NCI-H1694 (cell line): ENCODE data around the gene RXRA.

Experiments used
- DNase-seq: peaks from one replicate; lab custom pipeline; 2025; lab: John Stamatoyannopoulos, UW

The RXRA gene

DNA sequence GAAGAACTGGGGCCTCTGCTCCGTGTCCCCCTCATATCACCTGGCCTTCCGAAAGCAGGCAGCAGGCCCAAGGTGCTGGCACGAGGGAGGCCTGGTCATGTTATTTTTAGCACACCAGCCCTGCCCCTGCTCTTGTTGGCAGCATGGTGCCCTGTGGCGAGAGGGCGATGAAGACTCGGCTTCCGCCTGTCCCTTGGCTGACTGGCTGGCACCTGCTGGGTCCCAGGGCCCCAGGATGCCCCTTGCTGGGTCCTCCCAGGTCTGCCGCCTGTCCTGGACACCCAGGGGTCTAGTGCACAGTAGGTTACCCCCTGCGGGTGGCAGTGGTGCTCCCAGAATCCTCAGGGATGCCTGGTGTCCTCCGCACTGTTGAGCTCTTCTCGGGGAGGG, 77.0 kb downstream of the RXRA start:
- DNase-seq = no peak

DNA sequence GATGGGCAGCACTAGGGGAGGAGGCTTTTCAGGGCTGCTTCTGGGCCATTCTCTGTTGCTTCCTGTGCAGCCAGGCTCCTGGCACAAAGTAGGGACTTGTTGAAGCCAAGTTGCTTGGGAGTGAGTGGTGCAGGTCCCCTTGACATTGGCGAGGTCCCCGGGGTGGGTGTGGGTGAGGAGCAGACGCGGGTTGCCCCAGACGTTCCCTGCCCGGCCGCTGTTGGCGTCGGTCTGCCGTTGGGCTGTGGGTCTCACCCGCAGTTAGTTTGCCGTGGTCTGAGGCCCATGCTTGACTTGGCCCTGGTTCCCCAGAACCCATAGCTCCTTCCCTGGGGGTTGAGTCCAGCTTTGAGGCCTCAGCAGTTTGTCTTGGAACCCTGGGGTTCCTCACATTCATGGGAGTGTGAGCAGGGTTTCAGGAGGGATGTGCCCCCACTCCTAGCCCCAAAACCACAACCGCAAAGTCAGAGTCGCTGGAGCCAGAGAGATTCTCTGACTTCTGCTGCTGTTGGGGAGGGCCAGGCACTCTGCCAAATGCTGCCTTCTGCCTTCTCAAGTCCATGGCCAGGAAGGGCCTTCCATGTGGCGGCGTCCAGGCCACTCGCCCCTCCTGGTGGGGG, 77.5 kb downstream of the RXRA start:
- DNase-seq = peak; percentile 25

DNA sequence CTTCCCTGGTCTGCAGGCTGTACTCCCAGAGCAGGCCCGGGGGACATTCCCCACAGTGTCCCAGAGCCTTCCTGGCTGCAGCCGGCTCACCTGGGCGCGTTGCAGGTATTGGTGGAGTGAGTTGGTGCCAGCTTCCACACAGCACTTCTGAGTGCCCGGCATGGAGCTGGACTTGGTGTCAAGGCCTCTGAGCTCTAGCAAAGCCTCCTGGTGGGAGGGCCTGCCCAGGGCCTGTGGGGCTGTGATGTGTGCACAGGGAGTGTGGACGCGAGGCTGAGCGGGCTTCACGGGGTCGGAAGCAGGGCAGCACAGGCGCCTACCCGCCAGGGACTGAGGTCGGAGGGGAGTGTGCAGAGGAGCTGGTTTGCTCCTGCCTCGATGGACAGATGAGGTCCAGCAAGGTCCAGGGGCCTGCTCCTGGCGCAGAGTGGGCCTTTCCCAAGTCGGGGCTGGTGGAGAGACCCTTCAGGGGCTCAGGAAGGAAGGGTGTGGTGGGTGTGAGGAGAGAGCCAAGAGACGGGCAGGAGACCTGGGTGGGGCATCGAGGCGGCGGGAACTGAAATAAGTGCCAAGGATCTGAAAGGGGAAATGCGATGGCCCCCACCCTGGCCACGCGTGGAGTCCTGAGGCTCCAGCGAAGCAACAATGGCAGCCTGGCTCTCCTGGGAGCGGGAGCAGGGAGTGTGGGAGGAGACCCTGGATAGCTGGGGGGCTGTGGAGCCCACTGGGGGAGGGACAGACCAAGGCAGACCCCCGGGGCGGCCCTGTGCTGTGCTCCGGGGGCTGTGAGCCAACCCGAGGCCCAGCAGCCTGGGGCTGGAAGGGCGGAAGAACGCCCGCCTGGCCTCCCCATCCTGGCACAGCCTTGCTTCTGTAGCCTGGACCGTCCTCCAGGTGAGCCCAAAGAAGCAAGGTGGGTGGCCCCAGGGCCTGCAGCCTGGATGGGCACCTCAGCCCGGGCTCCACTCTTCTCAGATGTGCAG, 78.4 kb downstream of the RXRA start:
- DNase-seq = no peak

DNA sequence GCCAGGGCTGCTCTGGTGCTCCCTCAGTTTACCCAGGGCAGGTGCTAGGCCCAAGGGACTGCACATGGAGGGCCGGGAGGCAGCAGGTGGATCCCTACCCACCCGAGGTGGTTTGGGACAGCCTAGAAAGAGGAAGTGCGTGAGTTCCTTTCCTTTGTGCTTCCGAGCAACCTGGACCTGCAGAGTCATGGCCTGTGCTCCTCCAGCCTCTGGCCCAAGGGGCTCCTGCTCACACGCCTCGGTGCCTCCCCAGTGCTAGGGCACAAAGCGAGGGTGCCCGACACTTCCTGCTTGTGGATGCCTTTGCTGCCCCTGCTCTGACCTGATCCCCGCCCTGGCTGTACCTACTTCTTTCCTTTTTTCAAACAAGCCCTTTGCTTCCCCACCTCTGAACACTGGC, 79.3 kb downstream of the RXRA start:
- DNase-seq = no peak

DNA sequence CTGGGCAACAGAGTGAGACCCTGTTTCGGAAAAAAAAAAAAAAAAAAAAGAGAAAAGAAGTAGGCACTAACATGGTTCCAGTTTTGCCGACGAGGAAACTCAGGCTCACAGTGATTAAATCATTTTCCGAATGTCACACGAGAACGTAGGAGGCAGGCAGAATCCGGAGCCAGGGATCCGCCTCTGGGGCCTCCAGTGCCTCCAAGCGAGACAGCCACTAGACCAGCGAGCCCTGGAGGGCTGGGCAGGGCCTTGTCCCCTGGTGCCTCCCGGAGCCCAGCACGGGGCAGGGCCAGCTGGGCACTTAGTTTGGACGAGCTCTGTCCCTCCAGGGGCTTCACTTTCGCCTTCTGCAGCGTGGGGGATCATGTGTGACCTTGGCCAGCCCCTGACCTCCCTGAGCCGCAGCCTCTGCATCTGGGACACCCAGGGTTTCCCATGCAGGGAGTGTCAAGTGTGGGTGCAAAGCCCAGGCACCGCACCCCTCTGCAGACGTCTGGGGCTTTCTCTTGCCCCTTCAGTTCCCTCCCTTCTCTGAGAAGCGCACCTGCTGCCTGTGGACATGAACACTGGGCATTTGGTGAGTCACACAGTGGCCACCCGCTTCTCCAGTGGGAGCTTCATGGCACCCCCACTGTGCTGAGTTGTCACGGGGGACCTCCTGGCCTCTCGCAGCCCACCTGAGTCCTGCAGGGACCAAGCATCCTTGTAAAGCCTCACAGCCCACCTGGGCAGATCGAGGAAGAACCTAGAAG, 80.3 kb downstream of the RXRA start:
- DNase-seq = no peak

DNA sequence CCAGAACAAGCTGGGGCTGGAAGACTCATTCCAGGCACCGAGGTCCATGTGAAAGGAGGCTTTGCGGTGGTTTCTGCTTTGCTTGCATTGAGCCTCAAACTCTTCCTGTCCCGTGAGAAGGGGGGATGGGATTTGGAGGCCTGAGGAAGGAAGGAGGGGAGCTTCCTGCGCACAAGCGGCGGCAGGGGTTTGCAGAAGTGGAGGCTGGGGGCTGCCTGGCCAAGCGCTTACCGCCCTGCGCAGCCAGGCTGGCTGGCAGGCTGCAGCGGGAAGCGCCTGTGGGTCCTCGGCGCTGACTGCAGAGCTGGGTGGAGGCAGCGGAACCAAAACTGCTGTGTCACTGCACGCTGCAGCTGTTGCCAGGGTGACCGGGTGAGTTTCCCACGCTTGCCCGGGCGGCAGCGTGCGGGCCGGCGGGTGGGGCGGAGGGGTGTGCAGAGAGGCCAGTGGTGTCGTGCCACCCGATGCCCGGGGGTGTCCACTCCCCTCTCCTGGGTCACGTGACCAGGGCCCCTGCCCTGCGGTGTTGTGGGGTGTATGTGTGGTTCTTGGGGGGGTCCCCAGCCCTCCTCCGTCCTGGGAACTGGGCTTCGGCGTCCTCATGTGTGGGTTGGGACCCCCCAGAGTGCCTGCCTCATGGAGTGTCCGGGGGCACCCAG, 81.0 kb downstream of the RXRA start:
- peak; percentile 29 for DNase-seq

DNA sequence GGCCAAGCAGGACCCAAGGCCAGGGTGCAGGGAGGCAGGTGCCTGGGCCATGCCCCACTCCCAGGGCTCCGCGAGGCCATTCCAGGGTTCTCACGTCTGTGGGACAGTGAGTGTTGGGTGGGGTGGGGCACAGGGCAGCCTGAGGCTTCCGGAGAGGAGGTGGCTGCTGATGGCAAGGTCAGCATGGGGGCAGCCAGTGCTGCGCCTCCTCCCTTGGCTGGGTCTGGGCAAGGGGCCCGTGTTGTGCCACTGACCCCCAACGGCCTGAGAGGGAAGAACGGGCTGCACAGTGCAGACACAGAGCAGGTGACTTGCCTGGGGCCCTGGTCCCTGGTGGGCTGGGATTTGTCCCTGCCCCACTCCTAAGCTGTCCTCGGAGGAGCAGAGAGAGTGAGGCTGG, 82.1 kb downstream of the RXRA start:
- no peak for DNase-seq

DNA sequence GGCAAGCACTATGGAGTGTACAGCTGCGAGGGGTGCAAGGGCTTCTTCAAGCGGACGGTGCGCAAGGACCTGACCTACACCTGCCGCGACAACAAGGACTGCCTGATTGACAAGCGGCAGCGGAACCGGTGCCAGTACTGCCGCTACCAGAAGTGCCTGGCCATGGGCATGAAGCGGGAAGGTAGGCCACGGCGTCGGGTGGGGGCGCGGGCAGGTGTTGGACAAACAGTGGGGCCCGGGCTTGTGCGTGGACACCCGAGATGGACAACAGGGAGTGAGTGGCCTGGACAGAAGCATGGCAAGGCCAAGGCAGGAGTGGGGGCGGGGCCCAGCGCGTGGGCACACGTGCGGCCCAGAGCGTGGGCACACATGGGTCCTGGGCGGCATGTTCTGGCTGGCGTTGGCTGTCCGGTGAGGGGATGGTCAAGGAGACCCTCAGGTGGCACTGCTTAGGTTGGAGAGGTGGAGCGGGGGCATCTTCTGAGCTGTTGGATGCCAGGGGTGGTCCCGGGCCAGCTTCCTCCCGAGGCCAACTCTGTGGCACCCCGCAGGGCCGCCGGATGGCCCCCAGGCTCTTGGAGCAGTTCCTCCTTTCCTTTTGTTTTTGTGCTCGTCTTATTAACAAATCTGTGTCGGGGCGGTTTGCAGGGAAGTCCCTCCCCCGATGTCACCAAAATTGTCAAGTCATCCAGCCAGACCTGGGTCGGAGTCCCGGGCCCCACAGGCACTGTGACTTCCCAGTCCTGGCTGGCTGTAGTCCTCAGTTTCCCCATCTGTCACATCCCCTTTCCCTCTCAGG, 82.9 kb downstream of the RXRA start:
- no peak for DNase-seq

DNA sequence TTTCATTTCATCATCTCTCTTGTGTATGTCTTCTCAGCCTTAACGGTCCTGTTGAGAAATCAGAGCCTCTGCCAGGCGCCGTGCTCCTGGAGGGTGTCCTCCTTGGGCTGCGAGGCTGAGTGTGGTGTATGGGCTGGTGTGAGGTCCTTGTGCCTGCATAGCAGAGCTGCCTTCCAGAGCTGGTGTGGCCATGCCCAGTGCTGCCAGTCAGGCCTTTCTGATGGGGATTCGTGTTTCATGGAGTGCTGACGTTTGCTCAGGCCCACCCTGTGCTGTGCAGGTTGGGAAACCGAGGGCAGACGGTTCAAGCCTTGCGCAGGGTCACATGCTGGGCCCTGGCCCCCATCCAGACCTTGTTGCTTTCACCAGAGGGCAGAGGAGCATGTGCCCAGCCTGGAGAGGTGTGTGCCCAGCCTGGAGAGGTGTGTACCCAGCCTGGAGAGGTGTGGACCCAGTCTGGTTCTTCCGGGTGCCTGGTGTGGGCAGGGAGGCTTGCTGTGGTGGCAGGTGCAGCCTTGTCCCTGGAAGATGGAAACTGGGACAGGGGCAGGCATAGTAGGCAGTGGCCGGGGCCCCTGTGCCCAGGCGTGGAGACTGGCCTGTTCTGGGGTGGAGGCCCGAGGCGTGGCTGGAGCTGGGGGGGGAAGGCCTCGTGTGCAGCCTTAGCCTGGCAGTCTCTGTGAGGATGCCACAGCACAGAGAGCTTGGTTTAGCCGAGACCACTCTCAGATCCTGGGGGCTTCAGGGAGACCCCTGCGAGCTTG, 84.0 kb downstream of the RXRA start:
- no peak for DNase-seq

DNA sequence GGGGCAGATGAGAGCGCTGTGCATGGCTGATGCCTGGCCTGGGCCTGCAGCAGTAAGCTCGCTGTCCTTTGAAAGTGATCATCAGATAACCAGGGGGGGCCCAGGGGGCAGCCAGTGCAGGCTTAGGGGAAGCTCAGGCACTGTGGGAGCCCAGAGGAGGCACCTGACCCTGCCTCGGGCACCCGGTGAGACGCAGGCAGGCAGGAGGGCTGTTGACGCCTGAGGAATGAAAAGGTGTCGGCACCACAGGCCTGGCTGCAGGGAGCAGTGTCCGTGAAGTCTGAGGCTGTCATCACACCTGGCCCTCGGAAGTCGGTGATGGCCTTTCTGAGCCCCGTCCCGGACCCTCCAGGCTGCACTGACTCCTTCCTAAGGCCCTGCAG, 84.6 kb downstream of the RXRA start:
- DNase-seq = no peak

DNA sequence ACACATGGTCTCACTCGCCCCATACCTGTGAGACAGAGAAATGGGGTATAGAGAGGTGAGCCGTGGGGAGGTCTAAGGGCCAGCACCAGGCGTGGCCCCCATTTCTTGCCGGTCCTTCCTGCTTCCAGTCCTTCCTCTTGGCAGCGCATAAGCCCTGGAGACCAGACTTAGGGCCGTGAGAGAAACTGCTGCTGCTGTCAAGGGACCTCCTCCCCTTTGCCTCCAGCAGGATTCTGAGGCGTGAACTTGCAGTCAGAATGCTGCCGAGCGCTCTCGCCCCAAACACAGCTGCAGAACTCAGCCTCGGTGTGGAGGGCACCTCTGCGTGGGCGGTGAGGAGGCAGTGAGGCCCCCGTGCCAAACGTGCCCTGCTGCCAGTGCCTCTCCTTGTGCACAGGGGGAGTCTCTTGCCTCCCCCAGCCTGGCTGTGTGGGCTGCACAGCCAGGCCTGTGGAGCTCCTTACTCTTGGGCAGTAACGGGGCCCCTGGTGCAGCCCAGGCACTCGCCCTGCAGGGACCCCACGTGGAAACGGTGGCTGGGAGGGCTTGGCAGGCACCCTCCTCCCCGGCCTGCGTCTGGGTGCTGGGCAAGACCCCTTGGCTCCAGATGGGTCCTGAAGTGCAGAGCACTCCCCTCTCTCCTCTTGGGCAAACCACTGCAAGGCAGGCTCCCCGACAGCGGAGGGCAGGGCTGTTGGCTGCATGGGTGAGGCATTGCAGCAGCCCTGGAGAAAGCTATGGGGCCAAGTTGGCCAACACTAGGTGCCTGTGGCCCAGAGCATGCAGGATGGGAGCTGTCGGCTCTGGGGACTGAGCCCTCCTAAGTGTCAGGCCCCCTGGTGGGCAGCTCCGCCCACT, 85.4 kb downstream of the RXRA start:
- DNase-seq = no peak

DNA sequence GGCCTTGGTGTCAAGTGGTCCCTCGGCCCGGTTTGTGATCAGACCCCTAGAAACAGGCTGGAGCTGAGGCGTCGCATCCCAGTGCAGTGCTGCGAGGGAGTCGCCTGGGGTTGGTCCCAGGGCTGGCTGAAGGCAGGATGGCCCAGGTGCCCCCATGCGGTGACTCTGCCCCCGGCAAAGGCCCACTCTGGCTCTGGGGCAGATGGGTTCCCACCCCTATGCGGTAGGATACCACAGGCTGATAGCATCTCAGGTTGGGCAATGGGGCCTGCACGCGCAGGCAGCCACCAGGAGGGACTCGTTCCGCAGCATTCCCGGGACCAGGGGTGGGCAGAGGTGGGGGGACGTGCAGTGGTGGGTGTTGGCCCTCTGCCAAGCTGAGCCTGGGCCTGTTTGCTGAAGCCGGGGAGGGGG, 86.0 kb downstream of the RXRA start:
- DNase-seq = no peak

DNA sequence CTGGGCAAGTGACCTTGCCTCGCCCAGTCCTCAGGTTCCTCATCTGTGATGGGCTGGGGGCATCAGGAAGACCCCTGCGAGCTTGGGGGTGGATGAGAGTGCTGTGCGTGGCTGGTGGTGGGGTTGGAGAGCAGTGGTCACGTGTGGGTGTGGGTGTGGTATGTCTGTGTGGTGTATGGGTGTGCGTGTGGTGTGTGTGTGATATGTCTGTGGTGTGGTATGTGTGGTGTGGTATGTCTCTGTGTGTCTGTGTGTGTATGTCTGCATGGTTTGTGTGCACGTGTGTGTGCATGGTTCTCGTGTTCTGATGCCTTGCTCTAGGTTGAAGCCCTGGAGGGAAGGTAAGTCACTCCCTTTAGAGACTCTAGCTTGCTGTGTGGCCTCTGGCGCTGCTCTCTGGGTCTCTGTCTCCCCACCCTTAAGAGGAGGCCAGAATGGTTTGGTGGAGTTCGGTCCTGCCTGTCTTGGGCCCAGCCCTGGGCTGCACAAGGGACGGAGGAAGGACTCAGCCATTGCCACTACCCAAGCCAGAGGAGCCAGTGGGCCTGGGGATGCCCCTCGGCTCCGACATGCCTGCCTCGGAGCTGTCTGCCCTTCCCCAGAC, 87.0 kb downstream of the RXRA start:
- DNase-seq = no peak

DNA sequence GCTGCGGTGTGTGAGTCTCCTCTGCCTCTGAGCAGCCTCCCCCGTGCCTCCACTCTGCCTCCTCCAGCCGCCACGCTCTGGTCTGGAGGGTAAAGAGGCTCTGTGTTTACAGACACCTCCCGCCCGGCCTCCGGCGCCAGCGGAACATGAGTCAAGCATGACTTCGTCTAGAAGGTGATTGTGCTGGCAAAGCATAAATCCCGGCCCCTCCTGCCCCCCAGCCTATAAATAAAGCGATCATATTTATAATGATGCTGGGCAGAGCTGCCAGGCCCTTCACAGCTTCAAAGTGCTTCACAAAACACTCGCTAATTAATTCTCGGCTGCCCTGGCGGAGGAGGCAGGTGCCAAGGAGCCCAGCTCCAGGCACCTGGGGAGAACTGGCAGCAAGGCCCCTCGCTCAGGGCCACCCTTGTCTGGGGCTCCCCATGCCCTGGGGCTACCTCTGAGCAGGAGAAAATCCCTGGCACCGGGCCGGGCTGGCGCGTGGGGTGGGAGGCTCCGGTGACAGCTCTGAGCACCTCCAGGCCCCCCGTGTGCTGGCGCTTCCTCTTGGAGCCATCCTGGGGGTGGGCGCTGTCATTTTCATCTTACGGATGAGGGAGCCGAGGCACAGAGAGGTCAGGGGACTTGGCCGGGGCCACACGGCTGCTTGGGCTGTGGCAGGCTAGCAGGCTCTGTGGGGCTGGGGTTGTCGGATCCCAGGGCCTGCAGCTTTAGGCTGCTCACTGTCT, 87.8 kb downstream of the RXRA start:
- peak; percentile 32 for DNase-seq

DNA sequence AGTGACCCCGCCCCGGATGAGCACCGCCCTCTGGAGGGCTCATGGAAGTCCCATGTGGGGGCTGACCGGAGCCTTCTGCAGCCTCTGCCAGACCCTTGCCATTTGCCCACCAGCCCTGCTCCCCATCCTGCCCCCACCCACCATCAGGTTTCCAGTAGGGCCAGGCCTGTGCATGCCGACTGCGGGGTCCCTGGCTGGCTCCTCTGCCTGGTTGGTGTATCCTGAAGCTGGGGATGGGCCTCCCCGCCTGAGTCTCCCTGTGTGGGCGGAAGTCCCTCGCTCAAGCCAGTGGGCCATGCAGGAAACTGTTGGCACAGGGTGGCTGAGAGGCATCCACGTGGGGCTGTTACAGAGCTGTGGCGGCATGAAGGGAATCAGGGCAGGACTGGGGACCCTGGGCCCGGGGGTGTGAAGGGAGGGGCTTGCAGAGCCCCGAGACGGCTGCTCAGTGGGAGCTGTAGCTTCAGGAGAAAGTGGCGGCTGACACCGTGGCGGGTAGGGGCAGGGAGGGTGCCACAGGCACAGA, 88.7 kb downstream of the RXRA start:
- DNase-seq = no peak

DNA sequence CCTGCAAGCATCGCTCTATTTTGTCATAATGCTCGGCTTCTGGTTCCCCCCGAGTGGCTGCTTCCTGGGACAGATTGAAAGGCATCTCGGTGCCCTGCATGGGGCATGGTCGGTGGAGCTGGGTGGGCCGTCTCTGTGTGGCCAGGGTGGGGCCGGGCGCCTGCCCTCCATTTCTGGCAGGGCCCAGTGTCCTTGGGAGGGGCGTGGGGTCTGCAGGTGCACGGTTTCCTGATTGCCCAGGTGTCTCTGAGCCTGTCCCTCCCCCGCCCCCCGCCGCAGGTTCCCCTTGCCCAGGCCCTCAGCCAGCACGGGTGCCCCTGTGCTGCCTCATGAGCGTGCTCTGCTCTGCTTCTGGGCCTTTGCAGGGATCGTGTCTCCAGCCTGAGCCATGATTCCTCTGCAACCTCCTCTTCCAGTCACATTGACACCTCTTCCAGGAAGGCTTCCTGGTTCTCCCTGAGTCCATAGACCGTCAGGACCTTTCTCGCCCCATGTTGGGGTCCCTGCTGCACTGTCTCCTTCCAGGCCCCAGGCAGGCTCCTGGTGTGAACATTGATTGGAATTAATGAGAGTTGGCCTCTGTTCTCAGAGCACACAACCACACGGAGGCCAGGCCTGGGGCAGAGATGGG, 90.2 kb downstream of the RXRA start:
- DNase-seq = no peak

DNA sequence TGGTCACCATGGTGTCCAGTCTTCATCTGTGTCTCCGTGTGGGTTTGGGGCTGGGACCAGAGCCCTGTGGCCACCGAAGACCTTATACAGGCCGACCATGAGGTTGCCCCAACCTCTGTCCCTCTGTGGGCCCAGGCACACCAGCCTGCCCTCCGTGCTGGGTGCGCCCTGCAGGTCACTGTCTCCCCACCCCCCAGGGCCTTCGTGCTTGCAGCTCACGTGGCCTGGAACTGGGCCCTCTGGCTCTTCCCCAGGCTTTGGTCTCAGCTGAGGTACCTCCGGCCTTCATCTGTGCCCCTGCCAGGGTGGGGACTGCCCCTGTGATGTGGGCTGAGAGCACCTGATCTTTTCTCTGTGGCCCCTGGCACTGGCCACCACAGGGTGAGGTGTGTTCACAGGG, 92.1 kb downstream of the RXRA start:
- DNase-seq = no peak
